A549 (cell line): Measurements from ENCODE around the gene ATOX1. TPM values are rescaled to one million over a fixed set of nuclear protein-coding genes. Genes with fewer than 3 reads are reported as not detected.

Source experiments
- ATAC-seq, 2 experiments: fragments of 200-7000 bp in 1 of 2; fragments of >200 bp in 1 of 2; cut with Nextera tagmentation in 1 of 2; cut with Tn5 transposase in 1 of 2; 3 replicates each; pipeline versions ENCODE4 v1.8.0 to v1.9.1; 2018 to 2020; ENCODE audit warnings: mild to moderate bottlenecking in 1 of 2, moderate library complexity in 1 of 2
- CTCF ChIA-PET: fragments of 300-600 bp; sonication (Branson Sonifier 250); formaldehyde crosslinking; extraction: SDS; loops from one replicate; lab custom pipeline; 2021; ENCODE audit warnings: antibody characterized with exemption, inconsistent platforms; lab: Yijun Ruan, JAX
- POLR2A ChIA-PET: fragments of 350-600 bp; formaldehyde crosslinking; extraction: SDS; loops from one replicate; lab custom pipeline; 2021; ENCODE audit warnings: antibody characterized with exemption, inconsistent platforms; lab: Yijun Ruan, JAX
- DNase-seq, 2 experiments: peaks; one replicate each; pipeline versions ENCODE4 v3.0.0 to v3.0.0-alpha.2; 2011 to 2016; ENCODE audit warnings: low read depth in 1 of 2, low spot score in 1 of 2
- FAIRE-seq: peaks from 2 replicates; lab custom pipeline; 2011; peaks lifted over from hg19 to GRCh38; lab: Jason Lieb, UNC
- H3K27ac ChIP-seq, 2 experiments: fragments of >200 bp; sonication (Bioruptor Twin); formaldehyde crosslinking; 3 replicates each; pipeline ENCODE4 v1.5.1; 2016 to 2017
- H3K4me1 ChIP-seq: fragments of >200 bp; sonication (Bioruptor Twin); formaldehyde crosslinking; 3 replicates; pipeline ENCODE4 v1.6.1; 2016
- H3K4me2 ChIP-seq: fragments of >200 bp; sonication (Bioruptor Twin); formaldehyde crosslinking; 3 replicates; pipeline ENCODE4 v1.6.1; 2016
- H3K4me3 ChIP-seq: fragments of >200 bp; sonication (Bioruptor Twin); formaldehyde crosslinking; 3 replicates; pipeline ENCODE4 v1.5.1; 2016
- H3K9me3 ChIP-seq: fragments of >200 bp; sonication (Bioruptor Twin); formaldehyde crosslinking; 3 replicates; pipeline ENCODE4 v1.6.1; 2016
- BHLHE40 ChIP-seq: IDR thresholded peaks from 2 replicates; pipeline ENCODE4 v1.6.1; 2012; ENCODE audit warnings: low read depth, low read length, inconsistent platforms
- CEBPB ChIP-seq, 2 experiments: fragments of >200 bp in 1 of 2; sonication (Bioruptor Twin) in 1 of 2; formaldehyde crosslinking in 1 of 2; IDR thresholded peaks; 2 replicates each; pipeline ENCODE4 v1.6.1; 2012 to 2016
- EHMT2 ChIP-seq: fragments of 200-600 bp; sonication (generic); IDR thresholded peaks from 2 replicates; pipeline ENCODE4 v1.6.1; 2016; ENCODE audit warnings: antibody characterized with exemption, low read depth, mild to moderate bottlenecking, moderate library complexity
- FOSL2 ChIP-seq, 2 experiments: fragments of 450-650 bp in 1 of 2; fragments of >200 bp in 1 of 2; sonication (Bioruptor Twin) in 1 of 2; formaldehyde crosslinking; IDR thresholded peaks; 2 replicates each; pipeline versions ENCODE4 v1.5.0 to v1.6.1; 2016 to 2020; ENCODE audit warnings: mild to moderate bottlenecking in 1 of 2, moderate library complexity in 1 of 2
- FOXS1 ChIP-seq: fragments of 250-450 bp; sonication (Bioruptor Pico); IDR thresholded peaks from 2 replicates; pipeline ENCODE4 v1.5.0; 2020; ENCODE audit warnings: mild to moderate bottlenecking, moderate library complexity
- GATA3 ChIP-seq: IDR thresholded peaks from 2 replicates; pipeline ENCODE4 v1.6.1; 2012; ENCODE audit warnings: borderline replicate concordance
- HEYL ChIP-seq: fragments of 250-450 bp; sonication (Bioruptor Pico); IDR thresholded peaks from 2 replicates; pipeline ENCODE4 v1.8.0; 2021; ENCODE audit warnings: mild to moderate bottlenecking, moderate library complexity
- HOXA7 ChIP-seq: fragments of 250-450 bp; sonication (Bioruptor Pico); IDR thresholded peaks from 2 replicates; pipeline ENCODE4 v1.5.0; 2020; ENCODE audit warnings: mild to moderate bottlenecking, moderate library complexity
- HOXB13 ChIP-seq: fragments of 250-450 bp; sonication (Bioruptor Pico); IDR thresholded peaks from 2 replicates; pipeline ENCODE4 v1.5.0; 2020; ENCODE audit warnings: low read depth, mild to moderate bottlenecking, moderate library complexity
- KDM1A ChIP-seq: fragments of 200-600 bp; sonication (generic); IDR thresholded peaks from 2 replicates; pipeline ENCODE4 v1.6.1; 2016; ENCODE audit warnings: low read depth, mild to moderate bottlenecking
- MAZ ChIP-seq: fragments of 150-350 bp; IDR thresholded peaks from 2 replicates; pipeline ENCODE4 v1.6.1; 2014; ENCODE audit warnings: antibody characterized with exemption, low read depth, low read length, borderline replicate concordance
- MYC ChIP-seq: IDR thresholded peaks from 2 replicates; pipeline ENCODE4 v1.6.1; 2012; ENCODE audit warnings: mild to moderate bottlenecking, inconsistent platforms, low read length, improper control_type of control experiment, borderline replicate concordance
- PHF8 ChIP-seq: fragments of 200-600 bp; sonication (generic); IDR thresholded peaks from 2 replicates; pipeline ENCODE4 v1.6.1; 2016; ENCODE audit warnings: low read depth, mild to moderate bottlenecking, antibody characterized with exemption, moderate library complexity, borderline replicate concordance
- POLR2AphosphoS2 ChIP-seq: conservative IDR thresholded peaks from 2 replicates; pipeline ENCODE4 v1.6.1; 2012; ENCODE audit warnings: low read length, improper control_type of control experiment, inconsistent platforms
- RAD21 ChIP-seq, 2 experiments: fragments of >200 bp in 1 of 2; sonication (Bioruptor Twin) in 1 of 2; formaldehyde crosslinking in 1 of 2; IDR thresholded peaks in 1 of 2; conservative IDR thresholded peaks in 1 of 2; 2 replicates in 1 of 2; 3 replicates in 1 of 2; pipeline ENCODE4 v1.6.1; 2012 to 2018; ENCODE audit warnings: inconsistent platforms in 1 of 2
- RARB ChIP-seq: fragments of 250-450 bp; sonication (Bioruptor Pico); IDR thresholded peaks from 2 replicates; pipeline ENCODE4 v1.8.0; 2021; ENCODE audit warnings: mild to moderate bottlenecking, moderate library complexity
- RFX5 ChIP-seq: fragments of 450-650 bp; IDR thresholded peaks from 2 replicates; pipeline ENCODE4 v1.7.1; 2014; ENCODE audit warnings: antibody characterized with exemption, mild to moderate bottlenecking, moderate library complexity
- ZC3H11A ChIP-seq: fragments of 450-650 bp; IDR thresholded peaks from 2 replicates; pipeline ENCODE4 v1.6.1; 2014; ENCODE audit warnings: antibody characterized with exemption, mild to moderate bottlenecking
- WGBS: methylation state at CpG from one replicate; pipeline ENCODE4 v1.1.6; 2017; ENCODE audit errors: missing lambda C conversion rate; 5-methylcytosine and 5-hydroxymethylcytosine counted together
- polyA plus RNA-seq, 4 experiments: library from polyadenylated mRNA; depleted of rRNA in 3 of 4; stranded (reverse); fragments of >200 nt; fragmentation: RNase III in 1 of 4; extraction: RNeasy Plus Mini Kit Qiagen cat#74134 plus additional on column Dnase treatment in 1 of 4; gene quantifications; 2 replicates in 3 of 4; 3 replicates in 1 of 4; pipeline ENCODE4 v1.2.3, GENCODE V29; 2011 to 2017
- TF ChIP-seq, protein P1 (sequence below): fragments of >200 bp; sonication (Bioruptor Twin); formaldehyde crosslinking; IDR thresholded peaks from 2 replicates; pipeline ENCODE4 v1.6.1; 2016
- TF ChIP-seq, protein P2 (sequence below): IDR thresholded peaks from 2 replicates; pipeline ENCODE4 v1.6.1; 2012
- TF ChIP-seq, protein P3 (sequence below): IDR thresholded peaks from 2 replicates; pipeline ENCODE4 v1.6.1; 2012
- TF ChIP-seq, protein P4 (sequence below): fragments of 200-600 bp; sonication (generic); IDR thresholded peaks from 2 replicates; pipeline ENCODE4 v1.6.1; 2016; ENCODE audit warnings: antibody characterized with exemption, mild to moderate bottlenecking, moderate library complexity
- TF ChIP-seq, protein P5 (sequence below): fragments of 150-350 bp; IDR thresholded peaks from 2 replicates; pipeline ENCODE4 v1.6.1; 2014; ENCODE audit warnings: low read depth, mild to moderate bottlenecking, low read length

ATOX1 gene
- polyA plus RNA-seq, 2 of the 4 experiments (the other 2 are of a cell fraction): 58.1 to 218 TPM

DNA sequence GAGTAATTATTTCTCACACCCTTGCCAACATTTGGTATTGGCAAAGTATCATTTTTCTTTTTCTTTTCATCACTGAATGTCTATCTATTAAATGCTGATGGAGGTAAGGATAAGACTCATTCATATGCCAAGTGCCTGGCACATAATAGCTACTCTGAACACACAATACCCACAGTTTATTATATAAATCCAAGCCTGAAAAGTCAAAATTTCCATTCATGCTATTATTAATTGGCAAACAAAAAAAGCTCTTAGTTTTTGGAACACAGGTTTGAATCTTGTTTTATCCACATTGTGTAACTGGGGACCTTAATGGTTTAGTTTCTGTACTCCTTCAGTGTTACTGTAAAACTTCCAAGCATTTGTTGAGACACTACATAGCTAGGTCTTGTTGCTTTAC is 6.4 kb upstream of the ATOX1 start:
- CTCF ChIA-PET: interaction anchor here (0.6 to 1.8 kb wide), 3 partner anchors 17 to 112 kb away, joined by 3 to 6 read pairs (median 5); no protein-coding TSS in a partner anchor
- H3K4me1 ChIP-seq: no peaks in the 10 kb centered on the region
- H3K9me3 ChIP-seq: no peaks in the 10 kb centered on the region
- DNase-seq (no peak), ATAC-seq (no peak)
- H3K4me2 ChIP-seq: no peak overlapping the region
- no peak overlapping the region for H3K27ac ChIP-seq
- POLR2A ChIA-PET: no interaction called here
- TF ChIP-seq POLR2AphosphoS2: no peak
- TF ChIP-seq, protein P1, sequence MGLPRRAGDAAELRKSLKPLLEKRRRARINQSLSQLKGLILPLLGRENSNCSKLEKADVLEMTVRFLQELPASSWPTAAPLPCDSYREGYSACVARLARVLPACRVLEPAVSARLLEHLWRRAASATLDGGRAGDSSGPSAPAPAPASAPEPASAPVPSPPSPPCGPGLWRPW: no peak
- TF ChIP-seq, all 56 proteins: peak for 0
- peak; percentile 59 for FAIRE-seq
- H3K4me3 ChIP-seq: no peak overlapping the region

DNA sequence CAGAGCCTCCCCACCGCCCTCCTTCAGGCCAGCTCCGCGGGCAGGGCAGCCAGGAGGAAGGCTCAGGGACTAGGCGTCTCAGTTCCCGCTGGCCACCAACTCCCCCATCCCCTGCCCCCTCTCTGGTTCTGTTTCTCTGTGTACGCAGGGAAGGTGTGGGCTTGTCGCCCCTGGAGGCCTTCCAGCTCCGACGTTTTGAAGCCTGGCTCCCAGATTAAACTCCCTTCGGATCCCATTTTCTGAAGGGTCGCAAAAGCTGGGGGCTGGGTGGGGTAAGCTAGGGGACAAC is 346 bp downstream of the ATOX1 start:
- TF ChIP-seq CEBPB (IDR thresholded peaks at IDR 0.05) (no peak), FOXS1 (CRISPR knock-in tag) (no peak), HOXA7 (CRISPR knock-in tag) (no peak), BHLHE40 (no peak), KDM1A (no peak), RAD21 (conservative IDR thresholded peaks at IDR 0.05 in 1 of 2, IDR thresholded peaks at IDR 0.05 in 1 of 2) (no peak), POLR2AphosphoS2 (no peak), PHF8 (no peak), ZC3H11A (no peak), FOSL2 (IDR thresholded peaks at IDR 0.05) (no peak), FOSL2 (CRISPR knock-in tag; IDR thresholded peaks at IDR 0.05) (no peak), RFX5 (no peak), MAZ (no peak)
- TF ChIP-seq, protein P2, sequence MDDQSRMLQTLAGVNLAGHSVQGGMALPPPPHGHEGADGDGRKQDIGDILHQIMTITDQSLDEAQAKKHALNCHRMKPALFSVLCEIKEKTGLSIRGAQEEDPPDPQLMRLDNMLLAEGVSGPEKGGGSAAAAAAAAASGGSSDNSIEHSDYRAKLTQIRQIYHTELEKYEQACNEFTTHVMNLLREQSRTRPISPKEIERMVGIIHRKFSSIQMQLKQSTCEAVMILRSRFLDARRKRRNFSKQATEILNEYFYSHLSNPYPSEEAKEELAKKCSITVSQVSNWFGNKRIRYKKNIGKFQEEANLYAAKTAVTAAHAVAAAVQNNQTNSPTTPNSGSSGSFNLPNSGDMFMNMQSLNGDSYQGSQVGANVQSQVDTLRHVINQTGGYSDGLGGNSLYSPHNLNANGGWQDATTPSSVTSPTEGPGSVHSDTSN: no peak
- TF ChIP-seq, protein P3, sequence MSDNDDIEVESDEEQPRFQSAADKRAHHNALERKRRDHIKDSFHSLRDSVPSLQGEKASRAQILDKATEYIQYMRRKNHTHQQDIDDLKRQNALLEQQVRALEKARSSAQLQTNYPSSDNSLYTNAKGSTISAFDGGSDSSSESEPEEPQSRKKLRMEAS: no peak
- Histone ChIP-seq H3K27ac (peak overlapping the region; percentile 85 to 93), H3K4me3 (peak overlapping the region; percentile 91), H3K4me2 (peak overlapping the region; percentile 88), H3K4me1 (peaks cover 12% of the 10 kb centered on the region), H3K9me3 (no peaks in the 10 kb centered on the region)
- FAIRE-seq (no peak), DNase-seq (peak in 1 of 2 experiments; percentile 38), ATAC-seq (peak; percentile 68 to 72)
- POLR2A ChIA-PET: interaction anchor here (2.9 kb wide), 1 partner anchor 13 kb away, joined by 22 read pairs; the partner anchor contains the start of gene G3BP1
- WGBS: 3% methylated on average over 8 of the region's 11 CpGs
- CTCF ChIA-PET: interaction anchor here (1.0 to 5.3 kb wide), 8 partner anchors 12 to 311 kb away, joined by 3 to 36 read pairs (median 6); partner anchors contain the start of genes G3BP1 and SLC36A1

DNA sequence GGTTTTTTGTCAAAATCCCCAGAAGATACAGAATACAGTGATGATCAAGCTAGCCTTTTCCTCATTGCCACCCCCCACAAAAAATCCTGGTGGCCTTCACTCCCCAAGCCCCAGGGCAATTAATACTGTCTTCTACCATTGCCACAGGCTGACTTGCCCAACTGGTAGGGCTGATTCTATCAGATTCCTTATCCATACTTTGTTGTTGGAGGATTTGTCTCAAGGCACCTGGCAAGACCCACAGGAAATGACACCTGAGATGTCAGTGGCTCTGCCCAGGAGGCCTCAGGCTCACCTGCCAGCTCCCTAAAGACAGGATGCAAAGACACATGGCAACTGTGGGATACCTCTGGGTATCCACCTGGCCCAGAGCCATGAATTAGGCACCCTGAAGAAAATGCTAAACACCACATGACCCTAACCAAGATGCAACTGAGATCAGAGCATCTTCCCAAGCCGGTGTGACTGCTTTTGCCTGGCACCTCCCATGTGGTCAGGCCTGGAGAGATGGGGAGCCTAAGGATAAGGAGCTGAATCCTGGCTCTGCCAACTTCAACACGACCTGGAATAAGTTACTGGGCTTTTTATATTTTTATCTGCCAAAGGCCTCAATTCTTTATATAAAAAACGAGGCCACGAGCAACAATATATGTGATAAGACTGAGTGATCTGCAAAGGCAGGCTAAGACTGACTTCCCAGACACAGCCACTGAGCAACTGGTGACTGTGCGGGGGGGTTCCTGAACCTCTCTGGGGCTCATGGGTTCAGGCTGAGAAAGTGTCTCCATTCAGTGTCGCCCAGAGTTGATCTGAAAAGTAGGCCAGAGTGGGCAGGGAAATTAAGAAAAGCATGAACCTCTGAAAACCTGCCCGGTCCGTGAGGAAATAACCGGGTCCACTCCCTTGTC is 944 bp downstream of the ATOX1 start:
- no peak for DNase-seq
- POLR2A ChIA-PET: interaction anchor here (2.9 kb wide), 1 partner anchor 14 kb away, joined by 22 read pairs; the partner anchor contains the start of gene G3BP1
- H3K4me1 ChIP-seq: peaks cover 12% of the 10 kb centered on the region
- WGBS: 30% methylated on average over 9 of the region's 9 CpGs
- H3K4me2 ChIP-seq: peak overlapping the region; percentile 88
- peak; percentile 15 to 41; a peak in 5 of 6 replicates for ATAC-seq
- no peaks in the 10 kb centered on the region for H3K9me3 ChIP-seq
- CTCF ChIA-PET: interaction anchor here (0.6 to 5.3 kb wide), 8 partner anchors 9 to 310 kb away, joined by 3 to 36 read pairs (median 5); partner anchors contain the start of genes G3BP1 and SLC36A1
- peak overlapping the region; percentile 85 to 93 for H3K27ac ChIP-seq
- peak overlapping the region; percentile 91 for H3K4me3 ChIP-seq
- no peak for FAIRE-seq
- TF ChIP-seq ZC3H11A (no peak), HEYL (CRISPR knock-in tag) (no peak), EHMT2 (no peak), RAD21 (conservative IDR thresholded peaks at IDR 0.05 in 1 of 2, IDR thresholded peaks at IDR 0.05 in 1 of 2) (no peak), MYC (no peak), KDM1A (no peak), GATA3 (no peak), RARB (no peak), POLR2AphosphoS2 (no peak), HOXB13 (CRISPR knock-in tag) (no peak)
- TF ChIP-seq, protein P4, sequence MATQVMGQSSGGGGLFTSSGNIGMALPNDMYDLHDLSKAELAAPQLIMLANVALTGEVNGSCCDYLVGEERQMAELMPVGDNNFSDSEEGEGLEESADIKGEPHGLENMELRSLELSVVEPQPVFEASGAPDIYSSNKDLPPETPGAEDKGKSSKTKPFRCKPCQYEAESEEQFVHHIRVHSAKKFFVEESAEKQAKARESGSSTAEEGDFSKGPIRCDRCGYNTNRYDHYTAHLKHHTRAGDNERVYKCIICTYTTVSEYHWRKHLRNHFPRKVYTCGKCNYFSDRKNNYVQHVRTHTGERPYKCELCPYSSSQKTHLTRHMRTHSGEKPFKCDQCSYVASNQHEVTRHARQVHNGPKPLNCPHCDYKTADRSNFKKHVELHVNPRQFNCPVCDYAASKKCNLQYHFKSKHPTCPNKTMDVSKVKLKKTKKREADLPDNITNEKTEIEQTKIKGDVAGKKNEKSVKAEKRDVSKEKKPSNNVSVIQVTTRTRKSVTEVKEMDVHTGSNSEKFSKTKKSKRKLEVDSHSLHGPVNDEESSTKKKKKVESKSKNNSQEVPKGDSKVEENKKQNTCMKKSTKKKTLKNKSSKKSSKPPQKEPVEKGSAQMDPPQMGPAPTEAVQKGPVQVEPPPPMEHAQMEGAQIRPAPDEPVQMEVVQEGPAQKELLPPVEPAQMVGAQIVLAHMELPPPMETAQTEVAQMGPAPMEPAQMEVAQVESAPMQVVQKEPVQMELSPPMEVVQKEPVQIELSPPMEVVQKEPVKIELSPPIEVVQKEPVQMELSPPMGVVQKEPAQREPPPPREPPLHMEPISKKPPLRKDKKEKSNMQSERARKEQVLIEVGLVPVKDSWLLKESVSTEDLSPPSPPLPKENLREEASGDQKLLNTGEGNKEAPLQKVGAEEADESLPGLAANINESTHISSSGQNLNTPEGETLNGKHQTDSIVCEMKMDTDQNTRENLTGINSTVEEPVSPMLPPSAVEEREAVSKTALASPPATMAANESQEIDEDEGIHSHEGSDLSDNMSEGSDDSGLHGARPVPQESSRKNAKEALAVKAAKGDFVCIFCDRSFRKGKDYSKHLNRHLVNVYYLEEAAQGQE: no peak
- TF ChIP-seq, protein P5, sequence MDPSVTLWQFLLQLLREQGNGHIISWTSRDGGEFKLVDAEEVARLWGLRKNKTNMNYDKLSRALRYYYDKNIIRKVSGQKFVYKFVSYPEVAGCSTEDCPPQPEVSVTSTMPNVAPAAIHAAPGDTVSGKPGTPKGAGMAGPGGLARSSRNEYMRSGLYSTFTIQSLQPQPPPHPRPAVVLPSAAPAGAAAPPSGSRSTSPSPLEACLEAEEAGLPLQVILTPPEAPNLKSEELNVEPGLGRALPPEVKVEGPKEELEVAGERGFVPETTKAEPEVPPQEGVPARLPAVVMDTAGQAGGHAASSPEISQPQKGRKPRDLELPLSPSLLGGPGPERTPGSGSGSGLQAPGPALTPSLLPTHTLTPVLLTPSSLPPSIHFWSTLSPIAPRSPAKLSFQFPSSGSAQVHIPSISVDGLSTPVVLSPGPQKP: no peak
